PC-3 (cell line): Measurements from ENCODE around the gene DCLK1. TPM values are rescaled to one million over a fixed set of nuclear protein-coding genes. Genes with fewer than 3 reads are reported as not detected.

Experiments
- ATAC-seq: fragments of 200-7000 bp; cut with Tn5 transposase; 2 replicates; pipeline ENCODE4 v1.9.1; 2020; ENCODE audit warnings: mild to moderate bottlenecking, moderate library complexity
- BruUV-seq: library from RNA; stranded (reverse); fragments of 400-500 nt; replicated peaks from 2 replicates; lab custom pipeline; 2021; lab: Mats Ljungman, UMichigan
- CTCF ChIA-PET: fragments of 300-600 bp; sonication (Branson Sonifier 250); formaldehyde crosslinking; loops from one replicate; lab custom pipeline; 2022; ENCODE audit warnings: antibody characterized with exemption; lab: Charles Lee
- POLR2A ChIA-PET: fragments of 300-600 bp; sonication (Branson Sonifier 250); formaldehyde crosslinking; loops from one replicate; lab custom pipeline; 2022; ENCODE audit warnings: antibody characterized with exemption; ENCODE audit not compliant: unreplicated experiment; lab: Charles Lee
- DNase-seq: peaks from one replicate; pipeline ENCODE4 v3.0.0-alpha.2; 2015
- H2AFZ ChIP-seq: fragments of 300-600 bp; sonication (generic); 2 replicates; pipeline ENCODE4 v1.6.0; 2016; ENCODE audit warnings: antibody characterized with exemption, low read length
- H3F3A ChIP-seq: fragments of 300-600 bp; sonication (generic); one replicate; pipeline ENCODE4 v1.6.0; 2017; ENCODE audit warnings: antibody characterized with exemption, low read length, control low read depth, mild to moderate bottlenecking; ENCODE audit not compliant: unreplicated experiment
- H3K27ac ChIP-seq: fragments of 300-600 bp; sonication (generic); 2 replicates; pipeline ENCODE4 v1.5.1; 2016; ENCODE audit warnings: mild to moderate bottlenecking, low read length
- H3K27me3 ChIP-seq: fragments of 300-600 bp; sonication (generic); 2 replicates; pipeline ENCODE4 v1.6.1; 2016; ENCODE audit warnings: low read length, mixed read lengths
- H3K36me3 ChIP-seq: fragments of 300-600 bp; sonication (generic); 2 replicates; pipeline ENCODE4 v1.6.1; 2016; ENCODE audit warnings: low read depth, mixed run types, low read length, mixed read lengths
- H3K4me1 ChIP-seq: fragments of 300-600 bp; sonication (generic); 2 replicates; pipeline ENCODE4 v1.5.1; 2016; ENCODE audit warnings: low read length; ENCODE audit not compliant: insufficient read depth
- H3K4me2 ChIP-seq: fragments of 300-600 bp; sonication (generic); 2 replicates; pipeline ENCODE4 v1.6.0; 2016; ENCODE audit warnings: low read length
- H3K4me3 ChIP-seq: fragments of 300-600 bp; sonication (generic); 2 replicates; pipeline ENCODE4 v1.5.1; 2016; ENCODE audit warnings: mild to moderate bottlenecking, low read length, mixed read lengths
- H3K79me2 ChIP-seq: fragments of 300-600 bp; sonication (generic); 2 replicates; pipeline ENCODE4 v1.6.1; 2017; ENCODE audit warnings: low read length, mixed read lengths
- H3K9ac ChIP-seq: fragments of 300-600 bp; sonication (generic); 2 replicates; pipeline ENCODE4 v1.6.0; 2016; ENCODE audit warnings: mild to moderate bottlenecking, low read length
- H3K9me2 ChIP-seq: fragments of 300-600 bp; sonication (generic); replicated peaks from 2 replicates; pipeline ENCODE4 v1.6.1; 2016; ENCODE audit warnings: mixed run types, low read length, mixed read lengths
- H3K9me3 ChIP-seq: fragments of 300-600 bp; sonication (generic); 2 replicates; pipeline ENCODE4 v1.6.1; 2016; ENCODE audit warnings: low read length, mixed read lengths
- H4K20me1 ChIP-seq: fragments of 300-600 bp; sonication (generic); 2 replicates; pipeline ENCODE4 v1.6.1; 2016; ENCODE audit warnings: low read length, mixed read lengths
- EZH2 ChIP-seq: fragments of 300-600 bp; sonication (generic); IDR thresholded peaks from one replicate; pipeline ENCODE4 v1.6.1; 2017; ENCODE audit warnings: antibody characterized with exemption, mild to moderate bottlenecking, low read length; ENCODE audit not compliant: unreplicated experiment
- EZH2phosphoT487 ChIP-seq: fragments of 300-600 bp; sonication (generic); IDR thresholded peaks from 2 replicates; pipeline ENCODE4 v1.6.1; 2018; ENCODE audit warnings: mild to moderate bottlenecking, antibody characterized with exemption, low read length, borderline replicate concordance
- intact Hi-C: fragments of 100-400 bp; cut with micrococcal nuclease; formaldehyde crosslinking; loops from 2 replicates; pipeline ENCODE4 v1.9.0; 2023
- total RNA-seq: library from RNA; depleted of rRNA; stranded (reverse); fragments of >200 nt; gene quantifications from 2 replicates; pipeline ENCODE4 v1.2.3, GENCODE V29; 2014
- TF ChIP-seq, protein P1 (sequence below): fragments of 300-600 bp; sonication (generic); conservative IDR thresholded peaks from 2 replicates; pipeline ENCODE4 v1.5.1; 2017; ENCODE audit warnings: antibody characterized with exemption, low read depth, mild to moderate bottlenecking, low read length

The DCLK1 gene
- total RNA-seq, 1 experiment from 2014 or later: not detected

DNA sequence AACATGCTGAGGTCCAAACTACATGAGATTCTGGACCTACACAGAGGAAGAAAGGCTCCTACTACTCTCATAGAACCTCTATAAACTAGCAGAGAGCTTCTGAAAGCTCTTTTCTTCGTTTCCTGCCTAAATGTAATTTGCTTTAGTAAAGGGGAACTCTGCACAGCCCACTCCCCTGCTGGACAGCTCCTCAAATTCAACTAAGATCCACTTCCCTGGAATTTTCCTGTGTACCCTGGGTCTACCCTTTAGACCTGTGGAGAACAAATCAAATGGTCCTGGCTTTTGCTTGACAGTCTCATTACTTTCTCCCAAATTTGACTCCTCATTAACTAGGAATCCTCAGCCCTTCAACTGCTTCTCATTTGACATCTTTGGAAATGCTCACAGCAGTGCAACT lies 3.5 kb upstream of the DCLK1 start:
- CTCF ChIA-PET: interaction anchor here (0.5 kb wide), 1 partner anchor 87 kb away, joined by 3 read pairs; no protein-coding TSS in a partner anchor
- Histone ChIP-seq H3K27me3 (peaks cover 23% of the 10 kb centered on the region), H3K9me2 (no peaks in the 10 kb centered on the region), H3F3A (no peaks in the 10 kb centered on the region), H3K9me3 (no peaks in the 10 kb centered on the region), H4K20me1 (no peaks in the 10 kb centered on the region), H3K4me1 (no peaks in the 10 kb centered on the region), H3K79me2 (no peaks in the 10 kb centered on the region), H3K4me2 (no peak overlapping the region), H3K36me3 (no peaks in the 10 kb centered on the region), H3K27ac (no peak overlapping the region), H2AFZ (no peak overlapping the region), H3K4me3 (no peak overlapping the region), H3K9ac (no peak overlapping the region)
- ATAC-seq: no peak
- intact Hi-C loops: no loop called here
- TF ChIP-seq EZH2phosphoT487 (no peak), EZH2 (no peak)
- TF ChIP-seq, protein P1, sequence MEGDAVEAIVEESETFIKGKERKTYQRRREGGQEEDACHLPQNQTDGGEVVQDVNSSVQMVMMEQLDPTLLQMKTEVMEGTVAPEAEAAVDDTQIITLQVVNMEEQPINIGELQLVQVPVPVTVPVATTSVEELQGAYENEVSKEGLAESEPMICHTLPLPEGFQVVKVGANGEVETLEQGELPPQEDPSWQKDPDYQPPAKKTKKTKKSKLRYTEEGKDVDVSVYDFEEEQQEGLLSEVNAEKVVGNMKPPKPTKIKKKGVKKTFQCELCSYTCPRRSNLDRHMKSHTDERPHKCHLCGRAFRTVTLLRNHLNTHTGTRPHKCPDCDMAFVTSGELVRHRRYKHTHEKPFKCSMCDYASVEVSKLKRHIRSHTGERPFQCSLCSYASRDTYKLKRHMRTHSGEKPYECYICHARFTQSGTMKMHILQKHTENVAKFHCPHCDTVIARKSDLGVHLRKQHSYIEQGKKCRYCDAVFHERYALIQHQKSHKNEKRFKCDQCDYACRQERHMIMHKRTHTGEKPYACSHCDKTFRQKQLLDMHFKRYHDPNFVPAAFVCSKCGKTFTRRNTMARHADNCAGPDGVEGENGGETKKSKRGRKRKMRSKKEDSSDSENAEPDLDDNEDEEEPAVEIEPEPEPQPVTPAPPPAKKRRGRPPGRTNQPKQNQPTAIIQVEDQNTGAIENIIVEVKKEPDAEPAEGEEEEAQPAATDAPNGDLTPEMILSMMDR: no peak
- DNase-seq: no peak
- POLR2A ChIA-PET: no interaction called here
- no TSS peak for BruUV-seq

DNA sequence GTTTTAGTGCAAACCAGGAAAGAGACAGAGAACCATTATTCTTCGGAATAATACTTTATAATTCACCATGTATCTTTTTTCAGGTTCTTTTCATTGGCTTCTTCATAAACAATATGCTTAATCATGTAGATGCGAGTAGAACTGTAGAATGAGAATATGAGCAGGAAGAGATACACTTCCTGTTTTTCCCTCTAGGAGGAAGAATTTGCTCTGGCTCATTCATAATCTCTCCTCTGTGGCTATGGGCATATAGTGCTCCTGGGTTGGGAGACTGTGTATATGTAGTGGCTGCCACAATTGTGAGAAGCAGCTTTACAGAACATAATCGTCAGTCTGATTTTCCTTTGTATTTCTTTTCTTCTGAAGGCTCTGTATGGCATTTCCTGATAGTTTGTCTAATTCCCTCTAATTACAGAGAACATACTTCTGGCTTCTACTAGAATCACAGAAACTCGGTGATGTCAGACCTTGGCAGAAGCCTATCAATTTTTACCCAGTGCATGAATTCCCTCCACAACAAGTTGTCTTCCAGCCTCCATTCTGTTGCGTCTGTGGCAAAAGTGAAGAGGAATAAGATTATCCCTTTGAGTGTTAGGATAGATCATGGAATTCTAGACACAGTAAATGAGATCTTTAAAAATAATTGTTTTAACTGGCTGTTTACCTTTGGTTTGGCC lies 2.9 kb upstream of the DCLK1 start:
- TF ChIP-seq EZH2phosphoT487: no peak
- no peak for TF ChIP-seq EZH2
- TF ChIP-seq, protein P1: no peak
- Histone ChIP-seq H3K27ac (no peak overlapping the region), H3F3A (no peaks in the 10 kb centered on the region), H3K4me1 (no peaks in the 10 kb centered on the region), H3K9ac (no peak overlapping the region), H3K36me3 (no peaks in the 10 kb centered on the region), H3K79me2 (no peaks in the 10 kb centered on the region), H3K27me3 (peaks cover 28% of the 10 kb centered on the region), H3K9me2 (no peaks in the 10 kb centered on the region), H3K4me3 (no peak overlapping the region), H2AFZ (no peak overlapping the region), H3K4me2 (no peak overlapping the region), H4K20me1 (no peaks in the 10 kb centered on the region), H3K9me3 (no peaks in the 10 kb centered on the region)
- BruUV-seq: no TSS peak
- CTCF ChIA-PET: interaction anchor here (0.5 kb wide), 1 partner anchor 86 kb away, joined by 3 read pairs; no protein-coding TSS in a partner anchor
- POLR2A ChIA-PET: no interaction called here
- intact Hi-C loops: no loop called here
- no peak for DNase-seq
- ATAC-seq: no peak

- Histone ChIP-seq H3K9me3 (no peaks in the 10 kb centered on the region), H3K4me1 (no peaks in the 10 kb centered on the region), H2AFZ (no peak overlapping the region), H3K4me3 (no peak overlapping the region), H3K27me3 (peaks cover 28% of the 10 kb centered on the region), H3F3A (no peaks in the 10 kb centered on the region), H3K4me2 (no peak overlapping the region), H3K27ac (no peak overlapping the region), H4K20me1 (no peaks in the 10 kb centered on the region), H3K9me2 (no peaks in the 10 kb centered on the region), H3K79me2 (no peaks in the 10 kb centered on the region), H3K9ac (no peak overlapping the region), H3K36me3 (no peaks in the 10 kb centered on the region)
- intact Hi-C loops: no loop called here
- DNase-seq (no peak), ATAC-seq (no peak)
- TF ChIP-seq EZH2: no peak
- TF ChIP-seq EZH2phosphoT487: no peak
- TF ChIP-seq, protein P1: no peak
- BruUV-seq: no TSS peak
- ChIA-PET CTCF (no interaction called here), POLR2A (no interaction called here)
Measured at GRCh38 chr13:36132376-36132775, 1.2 kb upstream of the DCLK1 start.
